HG02943 (cell line): ENCODE measurements around the gene NOL3.

Experiments
- ATAC-seq: cut with Tn5 transposase; IDR thresholded peaks from one replicate; pipeline ENCODE4 v1.9.1; 2021; ENCODE audit warnings: mild to moderate bottlenecking, low read depth, moderate library complexity; ENCODE audit not compliant: unreplicated experiment

The NOL3 gene

DNA sequence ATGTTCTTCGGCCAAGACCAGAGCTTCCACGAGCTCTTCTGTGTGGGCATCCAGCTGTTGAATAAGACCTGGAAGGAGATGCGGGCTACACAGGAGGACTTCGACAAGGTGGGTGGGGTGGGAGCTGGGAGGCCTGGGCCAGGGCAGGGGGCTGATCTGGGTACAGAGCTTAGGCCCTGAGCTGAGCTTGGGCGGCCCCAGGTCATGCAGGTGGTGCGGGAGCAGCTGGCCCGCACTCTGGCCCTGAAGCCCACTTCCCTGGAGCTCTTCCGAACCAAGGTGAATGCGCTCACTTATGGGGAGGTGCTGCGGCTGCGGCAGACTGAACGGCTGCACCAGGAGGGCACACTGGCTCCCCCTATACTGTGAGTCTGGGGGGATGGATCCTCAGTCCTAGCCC, 32.1 kb downstream of the NOL3 start:
- ATAC-seq: no peak

- no peak for ATAC-seq
Observed at GRCh38 chr16:67202956-67203493, 32.7 kb downstream of the NOL3 start.

DNA sequence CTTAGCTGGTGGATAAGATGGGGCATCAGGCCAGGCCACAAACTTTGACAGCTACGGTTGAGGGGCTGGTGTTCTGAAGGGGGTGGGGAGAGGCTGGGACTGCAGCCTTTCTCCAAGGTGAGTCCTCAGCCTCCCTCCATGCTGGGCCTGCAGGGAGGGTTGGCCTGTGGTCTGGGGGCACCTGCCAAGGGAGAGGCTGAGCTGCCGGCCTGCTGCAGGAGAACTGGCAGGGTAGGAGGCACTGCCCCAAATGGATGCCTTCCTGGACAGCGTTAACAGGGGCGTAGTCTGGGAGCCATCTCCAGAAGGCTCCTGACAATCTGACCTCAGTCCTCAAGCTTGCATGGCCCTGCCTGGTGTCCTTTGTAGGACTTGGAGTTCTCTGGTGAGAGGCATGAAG, 33.7 kb downstream of the NOL3 start:
- ATAC-seq: no peak

- no peak for ATAC-seq
Observed at GRCh38 chr16:67206129-67206837, 35.9 kb downstream of the NOL3 start.

GRCh38 chr16:67206838-67207248, 36.5 kb downstream of the NOL3 start:
- ATAC-seq: no peak

GRCh38 chr16:67207249-67208091, 37.1 kb downstream of the NOL3 start:
- no peak for ATAC-seq

- no peak for ATAC-seq
Observed at GRCh38 chr16:67208154-67208896, 38.0 kb downstream of the NOL3 start.

DNA sequence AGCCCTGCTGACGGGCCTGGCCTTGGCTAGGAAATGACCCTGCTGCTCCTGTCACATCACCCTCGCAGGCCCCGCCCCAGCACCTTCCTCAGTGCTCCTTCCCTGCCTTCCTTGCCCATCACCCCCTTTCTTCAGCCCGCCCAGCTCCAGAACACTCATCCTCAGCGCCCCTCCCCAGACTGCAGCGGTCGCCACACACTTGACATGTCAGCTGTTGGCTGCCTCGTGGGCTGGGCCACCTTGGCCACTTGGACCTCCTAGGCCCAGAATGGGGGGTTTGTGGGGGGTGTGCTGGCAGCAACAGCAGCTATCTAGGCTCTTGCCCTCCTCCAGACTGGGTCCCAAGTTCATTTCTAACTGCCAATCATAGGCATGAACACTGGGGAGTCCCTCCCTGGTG, 39.2 kb downstream of the NOL3 start:
- ATAC-seq: no peak

- ATAC-seq: no peak
Observed at GRCh38 chr16:67210069-67210937, 40.0 kb downstream of the NOL3 start.

DNA sequence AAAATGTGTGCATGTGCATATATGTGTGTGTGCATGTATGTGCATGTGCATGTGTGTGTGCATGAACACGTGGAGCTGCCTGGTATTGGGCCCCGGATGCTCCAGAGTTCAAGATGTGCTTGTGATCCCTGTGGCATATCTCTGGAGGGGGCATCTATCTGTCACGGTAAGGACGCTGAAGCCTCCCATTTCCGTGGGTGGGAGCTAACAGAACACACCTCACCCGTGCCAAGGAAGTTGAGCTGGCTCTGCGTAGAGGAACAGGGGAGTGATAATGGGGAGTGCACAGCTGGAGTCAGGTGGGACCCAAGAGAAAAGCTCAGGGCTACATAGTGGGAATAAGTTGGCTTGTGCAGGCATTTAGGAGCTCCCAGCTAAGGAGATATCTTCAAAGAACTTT, 41.3 kb downstream of the NOL3 start:
- ATAC-seq: no peak

- no peak for ATAC-seq
Observed at GRCh38 chr16:67212766-67213165, 42.4 kb downstream of the NOL3 start.

GRCh38 chr16:67213197-67214019, 43.1 kb downstream of the NOL3 start:
- ATAC-seq: no peak

- no peak for ATAC-seq
Observed at GRCh38 chr16:67215706-67216105, 45.4 kb downstream of the NOL3 start.

- ATAC-seq: no peak
Observed at GRCh38 chr16:67216612-67217490, 46.5 kb downstream of the NOL3 start.

DNA sequence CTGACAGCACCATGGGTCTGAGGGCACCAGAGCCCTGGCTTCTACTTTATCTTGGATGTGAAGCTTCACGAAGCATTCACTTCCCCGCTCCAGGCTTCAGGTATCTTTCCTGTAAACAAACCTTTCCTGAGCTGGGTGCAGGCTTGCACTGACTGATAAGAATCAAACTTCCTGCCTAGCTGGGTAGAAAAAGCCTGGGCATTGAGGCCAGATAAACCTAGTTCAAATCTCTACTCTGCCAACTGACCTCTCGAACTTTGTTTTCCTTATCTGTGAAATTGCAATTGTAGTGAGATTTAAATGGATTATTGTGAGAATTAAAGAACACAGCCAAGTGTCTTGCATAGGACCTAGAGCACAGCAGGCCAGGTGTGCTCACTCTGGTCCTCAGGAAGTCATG, 53.7 kb downstream of the NOL3 start:
- ATAC-seq: no peak
